HCT116 (cell line): ENCODE results near the gene SSR1. TPM values are rescaled to one million over a fixed set of nuclear protein-coding genes. Genes with fewer than 3 reads are reported as not detected.

ENCODE experiments used
- ATAC-seq: fragments of 200-7000 bp; cut with Tn5 transposase; 2 replicates; pipeline ENCODE4 v1.9.1; 2020; ENCODE audit warnings: mild to moderate bottlenecking, moderate library complexity
- BruUV-seq: library from RNA; stranded (reverse); fragments of 400-500 nt; replicated peaks from 2 replicates; lab custom pipeline; 2021; lab: Mats Ljungman, UMichigan
- CTCF ChIA-PET: fragments of 300-600 bp; sonication (Branson Sonifier 250); formaldehyde crosslinking; loops from one replicate; lab custom pipeline; 2021; ENCODE audit warnings: antibody characterized with exemption; lab: Charles Lee
- POLR2A ChIA-PET: fragments of 300-600, 350-600 bp; sonication (Branson Sonifier 250); formaldehyde crosslinking; loops from one replicate; lab custom pipeline; 2021; ENCODE audit warnings: antibody characterized with exemption; lab: Charles Lee
- RAD21 ChIA-PET, 2 experiments: fragments of 300-600 bp; sonication (Branson Sonifier 250); formaldehyde crosslinking; loops; one replicate each; lab custom pipeline; 2023; ENCODE audit warnings: low total read pairs in 2 of 2; ENCODE audit not compliant: uncharacterized antibody in 2 of 2, unreplicated experiment in 2 of 2, low non-redundant PET in 1 of 2; lab: Charles Lee
- DNase-seq: peaks from one replicate; pipeline ENCODE4 v3.0.0-alpha.2; 2010; ENCODE audit warnings: low read depth, low spot score
- H2AFZ ChIP-seq: fragments of 200-600 bp; shearing (Covaris generic), sonication (generic); 2 replicates; pipeline ENCODE4 v1.6.1; 2017; ENCODE audit warnings: low read depth, mixed run types, mixed read lengths, antibody characterized with exemption, low read length; ENCODE audit not compliant: poor library complexity, severe bottlenecking
- H3K27ac ChIP-seq: 2 replicates; pipeline ENCODE4 v1.5.1; 2012; ENCODE audit warnings: low read depth, low read length
- H3K27me3 ChIP-seq: fragments of 200-600 bp; sonication (generic); 2 replicates; pipeline ENCODE4 v1.6.1; 2016; ENCODE audit warnings: mixed run types, low read length, mixed read lengths; ENCODE audit not compliant: insufficient read depth
- H3K36me3 ChIP-seq, 2 experiments: fragments of 200-500 bp in 1 of 2; fragments of 200-600 bp in 1 of 2; sonication (Bioruptor generic) in 1 of 2; sonication (generic) in 1 of 2; 2 replicates each; pipeline versions ENCODE4 v1.5.1 to v1.6.1; 2014 to 2016; ENCODE audit warnings: low read length in 2 of 2, inconsistent platforms in 1 of 2, mixed read lengths in 1 of 2, mixed run types in 1 of 2; ENCODE audit not compliant: insufficient read depth in 2 of 2, control insufficient read depth in 1 of 2
- H3K4me1 ChIP-seq, 2 experiments: fragments of 200-600 bp in 1 of 2; sonication (generic) in 1 of 2; 2 replicates each; pipeline versions ENCODE4 v1.5.1 to v1.6.1; 2012 to 2017; ENCODE audit warnings: low read length in 2 of 2, inconsistent platforms in 1 of 2, mild to moderate bottlenecking in 1 of 2, mixed read lengths in 1 of 2, mixed run types in 1 of 2, moderate library complexity in 1 of 2; ENCODE audit not compliant: insufficient read depth in 2 of 2, control insufficient read depth in 1 of 2
- H3K4me2 ChIP-seq: fragments of 200-600 bp; sonication (generic); 2 replicates; pipeline ENCODE4 v1.6.1; 2017; ENCODE audit warnings: mixed run types, low read length, mixed read lengths
- H3K4me3 ChIP-seq, 2 experiments: fragments of 200-600 bp in 1 of 2; sonication (generic) in 1 of 2; replicated peaks in 1 of 2; 2 replicates each; pipeline ENCODE4 v1.5.1; 2011 to 2016; ENCODE audit warnings: low read length in 2 of 2, control low read depth in 1 of 2, low read depth in 1 of 2, mild to moderate bottlenecking in 1 of 2, mixed read lengths in 1 of 2, mixed run types in 1 of 2
- H3K79me2 ChIP-seq: fragments of 200-600 bp; sonication (generic); 2 replicates; pipeline ENCODE4 v1.6.1; 2017; ENCODE audit warnings: mild to moderate bottlenecking, mixed run types, low read length, moderate library complexity, mixed read lengths; ENCODE audit not compliant: insufficient read depth
- H3K9ac ChIP-seq: fragments of 200-600 bp; sonication (generic); 2 replicates; pipeline ENCODE4 v1.6.1; 2016; ENCODE audit warnings: low read length, mixed read lengths
- H3K9me2 ChIP-seq: fragments of 200-600 bp; sonication (generic), shearing (Covaris generic); 2 replicates; pipeline ENCODE4 v1.6.1; 2017; ENCODE audit warnings: mixed run types, mild to moderate bottlenecking, moderate library complexity; ENCODE audit not compliant: insufficient read depth
- H3K9me3 ChIP-seq, 2 experiments: fragments of 200-500 bp in 1 of 2; fragments of 200-600 bp in 1 of 2; sonication (Bioruptor generic) in 1 of 2; sonication (generic) in 1 of 2; 2 replicates each; pipeline ENCODE4 v1.6.1; 2014 to 2017; ENCODE audit warnings: low read length in 2 of 2, mixed read lengths in 2 of 2, inconsistent platforms in 1 of 2, low read depth in 1 of 2, mild to moderate bottlenecking in 1 of 2, mixed run types in 1 of 2, moderate library complexity in 1 of 2; ENCODE audit not compliant: control insufficient read depth in 1 of 2, insufficient read depth in 1 of 2
- H4K20me1 ChIP-seq: fragments of 200-600 bp; sonication (generic), shearing (Covaris generic); 2 replicates; pipeline ENCODE4 v1.6.1; 2017; ENCODE audit warnings: mixed run types, mild to moderate bottlenecking, moderate library complexity; ENCODE audit not compliant: insufficient read depth
- ATF3 ChIP-seq: IDR thresholded peaks from 2 replicates; pipeline ENCODE4 v1.6.1; 2012
- CEBPB ChIP-seq: IDR thresholded peaks from 2 replicates; pipeline ENCODE4 v1.6.1; 2012; ENCODE audit warnings: low read depth
- CTCF ChIP-seq, 3 experiments: fragments of 200-600 bp in 1 of 3; sonication (generic) in 1 of 3; IDR thresholded peaks in 2 of 3; conservative IDR thresholded peaks in 1 of 3; 2 replicates each; pipeline ENCODE4 v1.5.1; 2012 to 2017; ENCODE audit warnings: low read depth in 2 of 3, low read length in 2 of 3, antibody characterized with exemption in 1 of 3, borderline replicate concordance in 1 of 3, control low read depth in 1 of 3, mild to moderate bottlenecking in 1 of 3, mixed read lengths in 1 of 3, mixed run types in 1 of 3, moderate library complexity in 1 of 3; ENCODE audit not compliant: insufficient read depth in 1 of 3
- EGR1 ChIP-seq: IDR thresholded peaks from 2 replicates; pipeline ENCODE4 v1.6.1; 2012; ENCODE audit warnings: low read depth
- FOSL1 ChIP-seq: IDR thresholded peaks from 2 replicates; pipeline ENCODE4 v1.6.1; 2012; ENCODE audit warnings: low read depth
- JUND ChIP-seq: IDR thresholded peaks from 2 replicates; pipeline ENCODE4 v1.6.1; 2012
- MAX ChIP-seq: IDR thresholded peaks from 2 replicates; pipeline ENCODE4 v1.6.1; 2012
- POLR2A ChIP-seq: IDR thresholded peaks from 2 replicates; pipeline ENCODE4 v1.7.0; 2011; ENCODE audit warnings: borderline replicate concordance; ENCODE audit not compliant: insufficient read depth, insufficient read length; ENCODE audit errors: extremely low read depth
- RAD21 ChIP-seq: IDR thresholded peaks from 2 replicates; pipeline ENCODE4 v1.6.1; 2012; ENCODE audit warnings: low read depth, mild to moderate bottlenecking
- REST ChIP-seq: IDR thresholded peaks from 2 replicates; pipeline ENCODE4 v1.6.1; 2012; ENCODE audit warnings: low read depth
- SP1 ChIP-seq: IDR thresholded peaks from 2 replicates; pipeline ENCODE4 v1.6.1; 2012; ENCODE audit warnings: low read depth
- SRF ChIP-seq: IDR thresholded peaks from 2 replicates; pipeline ENCODE4 v1.6.1; 2012; ENCODE audit warnings: low read depth
- ZFX ChIP-seq: fragments of 450-650 bp; IDR thresholded peaks from 2 replicates; pipeline ENCODE4 v1.6.1; 2017
- intact Hi-C: fragments of 100-400 bp; cut with micrococcal nuclease; formaldehyde crosslinking; loops from 2 replicates; pipeline ENCODE4 v1.10.0; 2022
- total RNA-seq: library from RNA; stranded (reverse); gene quantifications from one replicate; pipeline ENCODE4 v1.2.1, GENCODE V29; 2021; ENCODE audit not compliant: unreplicated experiment

Gene SSR1
- total RNA-seq, 1 experiment from 2014 or later, result 127 TPM

GRCh38 chr6:7230327-7230691 lies 82.7 kb downstream of the SSR1 start:
- H3K4me1 ChIP-seq, result peaks cover 4 to 8% of the 10 kb centered on the region in 2 experiments
- H2AFZ ChIP-seq, result no peak overlapping the region
- ChIA-PET POLR2A (no interaction called here), CTCF (no interaction called here), RAD21 (no interaction called here)
- TF ChIP-seq ZFX, result no peak
- no peak for TF ChIP-seq RAD21
- no peak for TF ChIP-seq ATF3
- TF ChIP-seq POLR2A, result no peak
- TF ChIP-seq SP1, result no peak
- TF ChIP-seq CEBPB, result no peak
- TF ChIP-seq FOSL1, result no peak
- TF ChIP-seq SRF, result no peak
- TF ChIP-seq REST, result no peak
- no peak for TF ChIP-seq JUND
- TF ChIP-seq MAX, result no peak
- no peak for TF ChIP-seq CTCF (IDR thresholded peaks at IDR 0.05 in 2 of 3, conservative IDR thresholded peaks at IDR 0.05 in 1 of 3; ENCODE audit: borderline replicate concordance in 1 of 3, insufficient read depth in 1 of 3, low read depth in 2 of 3, low read length in 2 of 3)
- TF ChIP-seq EGR1, result no peak
- H3K9me2 ChIP-seq, result no peaks in the 10 kb centered on the region
- H3K79me2 ChIP-seq, result no peaks in the 10 kb centered on the region
- no peaks in the 10 kb centered on the region for H3K27me3 ChIP-seq
- no peak for DNase-seq
- ATAC-seq, result no peak
- H3K27ac ChIP-seq, result no peak overlapping the region
- no peak overlapping the region for H3K4me3 ChIP-seq
- intact Hi-C loops, result loop anchor here (10.0 kb wide), 2 partner anchors 126 to 446 kb away; partner anchors contain the start of gene RREB1
- no peak overlapping the region for H3K9ac ChIP-seq
- H3K9me3 ChIP-seq, result no peaks in the 10 kb centered on the region
- H3K4me2 ChIP-seq, result no peak overlapping the region
- BruUV-seq, result no TSS peak
- H4K20me1 ChIP-seq, result no peaks in the 10 kb centered on the region
- peaks cover 14 to 26% of the 10 kb centered on the region in 2 experiments; a peak in 3 of 4 replicates for H3K36me3 ChIP-seq
